HUES48 (cell line): ENCODE data around the gene SLC39A2.
"Not testable (repeated sequence)": the region's sequence is repeated elsewhere in the genome, so short reads cannot be mapped to it uniquely, and the experiment has no call there.

ENCODE experiments used
- H3K27ac ChIP-seq: one replicate; pipeline ENCODE4 v1.7.0; 2013; ENCODE audit warnings: low read depth, low read length, inconsistent platforms
- H3K27me3 ChIP-seq: 2 replicates; pipeline ENCODE4 v1.6.1; 2013; ENCODE audit warnings: mild to moderate bottlenecking, low read length; ENCODE audit not compliant: control insufficient read depth, insufficient read depth
- H3K36me3 ChIP-seq: 2 replicates; pipeline ENCODE4 v1.6.1; 2013; ENCODE audit warnings: low read length; ENCODE audit not compliant: control insufficient read depth, insufficient read depth
- H3K4me1 ChIP-seq: 2 replicates; pipeline ENCODE4 v1.6.1; 2013; ENCODE audit warnings: mild to moderate bottlenecking, low read length; ENCODE audit not compliant: control insufficient read depth, insufficient read depth
- H3K4me3 ChIP-seq: 2 replicates; pipeline ENCODE4 v1.5.1; 2013; ENCODE audit warnings: mild to moderate bottlenecking, low read depth, low read length
- H3K9ac ChIP-seq: 2 replicates; pipeline ENCODE4 v1.6.1; 2013; ENCODE audit warnings: mild to moderate bottlenecking, low read depth, low read length, moderate library complexity
- H3K9me3 ChIP-seq: 2 replicates; pipeline ENCODE4 v1.6.1; 2013; ENCODE audit warnings: low read length; ENCODE audit not compliant: control insufficient read depth, insufficient read depth

Gene SLC39A2

DNA sequence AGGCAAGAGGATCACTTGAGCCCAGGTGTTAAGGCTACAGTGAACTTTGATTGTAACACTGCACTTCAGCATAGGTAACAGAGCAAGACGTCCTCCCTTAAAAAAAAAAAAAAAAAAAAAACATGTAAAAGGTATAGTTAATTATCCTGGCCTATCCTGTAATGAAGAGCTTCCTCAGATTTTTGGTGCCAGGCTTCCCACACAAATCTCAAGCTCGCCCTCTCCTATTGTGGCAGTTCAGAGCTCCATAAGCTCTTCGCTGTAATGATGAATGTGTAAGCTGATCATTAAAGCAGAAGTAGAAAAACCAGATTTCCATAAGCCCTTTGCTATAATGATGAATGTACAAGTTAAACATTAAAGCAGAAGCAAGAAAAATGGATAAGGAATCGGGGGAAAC is 2.0 kb upstream of the SLC39A2 start:
- Histone ChIP-seq H3K27ac (no peak overlapping the region), H3K36me3 (peaks cover 50% of the 10 kb centered on the region), H3K27me3 (no peaks in the 10 kb centered on the region), H3K9me3 (no peaks in the 10 kb centered on the region), H3K9ac (no peak overlapping the region), H3K4me1 (peaks cover 8% of the 10 kb centered on the region), H3K4me3 (no peak overlapping the region)

DNA sequence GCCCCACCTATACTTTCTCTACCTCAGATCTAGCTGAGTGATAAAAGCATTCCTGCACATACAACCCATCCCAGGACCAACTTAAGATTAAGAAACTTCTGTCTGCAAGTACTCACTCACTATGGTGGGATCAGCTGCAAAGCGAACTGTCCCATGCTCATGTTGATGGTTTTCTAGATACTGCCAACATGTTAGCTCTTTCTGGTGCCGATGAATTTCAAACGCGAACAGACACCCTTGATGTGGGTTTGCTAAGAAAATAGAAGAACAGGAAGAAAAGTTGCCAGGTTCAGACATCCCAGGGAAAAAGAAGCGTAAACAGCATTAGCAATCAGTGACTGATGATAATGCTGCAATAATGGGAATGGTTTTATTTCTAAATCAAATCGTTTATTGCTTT is 1.5 kb upstream of the SLC39A2 start:
- Histone ChIP-seq H3K36me3 (peaks cover 45% of the 10 kb centered on the region), H3K4me3 (no peak overlapping the region), H3K27ac (no peak overlapping the region), H3K9ac (no peak overlapping the region), H3K9me3 (no peaks in the 10 kb centered on the region), H3K4me1 (peaks cover 8% of the 10 kb centered on the region), H3K27me3 (no peaks in the 10 kb centered on the region)

DNA sequence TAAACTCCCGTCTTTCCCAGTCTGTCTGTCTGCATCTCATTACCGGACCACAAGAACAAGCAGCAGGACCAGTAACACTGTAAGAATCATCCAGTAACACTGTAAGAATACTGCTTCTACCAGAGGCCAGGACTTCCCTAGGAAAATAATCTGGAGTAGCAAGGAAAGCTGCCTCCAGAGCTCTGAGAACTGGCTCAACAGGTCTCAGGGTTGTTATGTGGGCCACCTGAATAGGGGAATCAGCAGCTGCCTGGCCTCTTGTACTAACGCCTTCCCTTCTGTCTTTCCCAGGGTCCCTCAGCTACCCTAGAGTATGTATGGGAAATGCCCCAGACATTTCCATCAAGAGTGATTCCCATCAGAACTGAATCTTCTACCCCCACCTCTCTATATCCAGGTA is 954 bp upstream of the SLC39A2 start:
- no peaks in the 10 kb centered on the region for H3K9me3 ChIP-seq
- H3K4me3 ChIP-seq, result no peak overlapping the region
- no peaks in the 10 kb centered on the region for H3K27me3 ChIP-seq
- peaks cover 40% of the 10 kb centered on the region for H3K36me3 ChIP-seq
- peaks cover 8% of the 10 kb centered on the region for H3K4me1 ChIP-seq
- peak overlapping the region; percentile 43 for H3K27ac ChIP-seq
- H3K9ac ChIP-seq, result no peak overlapping the region

DNA sequence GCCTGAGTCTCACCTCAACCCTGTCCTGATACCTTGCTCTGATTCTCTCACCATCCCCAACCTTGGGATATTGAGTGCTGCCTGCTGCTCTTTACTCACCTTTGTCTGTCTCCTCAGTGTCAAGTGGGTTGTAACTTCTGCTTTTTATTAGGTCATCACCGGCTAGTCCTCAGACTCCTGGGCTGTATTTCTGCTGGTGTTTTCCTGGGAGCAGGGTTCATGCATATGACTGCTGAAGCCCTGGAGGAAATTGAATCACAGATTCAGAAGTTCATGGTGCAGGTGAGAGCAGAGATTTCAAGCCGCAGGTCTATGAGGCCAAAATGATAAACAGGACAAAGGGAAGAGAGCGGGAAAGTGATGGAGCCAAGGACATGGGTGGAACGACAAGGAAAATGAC is 498 bp downstream of the SLC39A2 start:
- Histone ChIP-seq H3K27ac (no peak overlapping the region), H3K4me1 (peaks cover 8% of the 10 kb centered on the region), H3K9me3 (no peaks in the 10 kb centered on the region), H3K9ac (no peak overlapping the region), H3K4me3 (no peak overlapping the region), H3K36me3 (peaks cover 27% of the 10 kb centered on the region), H3K27me3 (no peaks in the 10 kb centered on the region)

DNA sequence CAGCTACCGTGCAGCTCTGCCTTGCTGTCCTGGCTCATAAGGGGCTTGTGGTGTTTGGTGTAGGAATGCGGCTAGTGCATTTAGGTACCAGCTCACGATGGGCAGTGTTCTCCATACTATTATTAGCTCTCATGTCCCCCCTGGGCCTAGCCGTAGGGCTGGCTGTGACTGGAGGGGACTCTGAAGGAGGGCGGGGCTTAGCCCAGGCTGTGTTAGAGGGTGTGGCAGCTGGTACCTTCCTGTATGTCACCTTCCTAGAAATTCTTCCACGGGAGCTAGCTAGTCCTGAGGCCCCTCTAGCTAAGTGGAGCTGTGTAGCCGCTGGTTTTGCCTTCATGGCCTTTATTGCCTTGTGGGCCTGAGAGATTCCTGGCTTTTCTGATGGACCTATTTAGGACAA is 2.1 kb downstream of the SLC39A2 start:
- H3K36me3 ChIP-seq, result peaks cover 11% of the 10 kb centered on the region
- no peaks in the 10 kb centered on the region for H3K27me3 ChIP-seq
- H3K4me1 ChIP-seq, result peaks cover 8% of the 10 kb centered on the region
- no peak overlapping the region for H3K9ac ChIP-seq
- H3K27ac ChIP-seq, result no peak overlapping the region
- H3K9me3 ChIP-seq, result no peaks in the 10 kb centered on the region
- H3K4me3 ChIP-seq, result no peak overlapping the region

GRCh38 chr14:21003788-21004346 is 4.8 kb downstream of the SLC39A2 start:
- Histone ChIP-seq H3K9ac (no peak overlapping the region), H3K4me1 (peaks cover 4% of the 10 kb centered on the region; the same call in 1 of the 2 replicates), H3K9me3 (no peaks in the 10 kb centered on the region), H3K27me3 (no peaks in the 10 kb centered on the region), H3K4me3 (no peak overlapping the region), H3K36me3 (no peaks in the 10 kb centered on the region), H3K27ac (no peak overlapping the region)

DNA sequence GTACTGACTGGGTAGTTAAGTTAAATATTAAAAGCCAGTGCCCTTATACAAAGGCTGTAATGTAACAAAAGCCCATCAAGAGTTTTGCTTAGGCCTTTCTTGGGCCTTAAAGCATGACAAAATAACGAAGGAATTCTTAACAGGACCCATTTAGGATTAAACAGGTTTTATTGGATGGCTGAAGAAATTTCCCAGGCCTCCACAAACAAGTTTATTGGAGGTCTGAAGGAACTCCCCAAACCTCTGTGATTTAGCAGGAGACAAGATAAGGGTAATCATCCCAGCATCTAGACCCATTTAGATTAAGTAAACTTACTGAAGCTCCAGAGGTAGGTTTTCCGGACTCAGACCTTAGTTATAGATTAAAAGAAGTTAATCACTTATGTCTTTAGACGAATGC is 10.6 kb downstream of the SLC39A2 start:
- not testable (repeated sequence) for H3K9me3 ChIP-seq, H3K27ac ChIP-seq, H3K9ac ChIP-seq, H3K4me1 ChIP-seq, H3K27me3 ChIP-seq, H3K36me3 ChIP-seq, H3K4me3 ChIP-seq

DNA sequence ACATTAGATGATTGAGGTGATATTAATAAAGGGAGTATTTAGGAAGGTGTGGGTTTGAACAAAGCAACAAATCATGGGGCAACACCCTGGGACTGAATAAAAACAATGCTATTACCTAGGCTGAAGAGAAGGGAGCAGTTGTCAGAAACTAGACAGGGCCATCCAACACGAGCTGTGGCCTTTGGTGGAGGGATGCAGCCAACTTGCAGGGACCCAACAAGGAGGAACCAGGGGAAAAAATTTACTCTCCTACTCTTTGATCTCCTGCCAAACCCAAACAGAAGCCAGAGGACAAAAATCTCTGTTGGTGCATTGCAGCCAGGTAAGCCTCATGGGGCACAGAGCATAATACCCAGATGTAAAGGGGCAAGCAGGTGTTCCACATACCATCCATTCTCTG is 12.0 kb downstream of the SLC39A2 start:
- Histone ChIP-seq H3K4me3 (no peak overlapping the region), H3K27ac (no peak overlapping the region), H3K9ac (no peak overlapping the region), H3K27me3 (no peaks in the 10 kb centered on the region), H3K4me1 (peaks cover 10% of the 10 kb centered on the region), H3K36me3 (no peaks in the 10 kb centered on the region), H3K9me3 (no peaks in the 10 kb centered on the region)

- H3K4me1 ChIP-seq, result peaks cover 7% of the 10 kb centered on the region
- H3K36me3 ChIP-seq, result 0 out of 2 replicates have a peak, but pooled peaks cover 4% of the 10 kb centered on the region
- no peaks in the 10 kb centered on the region for H3K27me3 ChIP-seq
- H3K9me3 ChIP-seq, result no peaks in the 10 kb centered on the region
- H3K4me3 ChIP-seq, result no peak overlapping the region
- no peak overlapping the region for H3K9ac ChIP-seq
- H3K27ac ChIP-seq, result no peak overlapping the region
Measured at GRCh38 chr14:21014761-21015190, 15.7 kb downstream of the SLC39A2 start.

DNA sequence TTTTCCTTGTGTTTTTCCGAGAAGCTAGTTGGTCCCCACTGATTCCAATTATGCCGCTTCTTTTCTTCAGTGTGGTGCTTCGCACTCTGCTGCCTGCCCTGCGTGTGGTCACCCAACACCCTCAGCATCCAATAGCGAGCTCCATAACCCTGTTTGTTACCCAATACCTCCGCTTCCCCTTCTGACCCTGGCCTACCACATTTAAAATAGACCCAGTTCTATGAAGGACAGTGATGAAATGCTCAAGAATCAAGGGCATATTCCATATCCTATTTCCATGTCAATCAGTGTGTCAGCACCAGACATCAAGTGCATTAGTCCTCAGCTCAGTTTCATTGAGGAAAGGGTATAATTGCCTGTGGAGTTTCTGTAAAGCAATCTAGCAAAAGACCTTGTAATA is 16.2 kb downstream of the SLC39A2 start:
- Histone ChIP-seq H3K36me3 (0 out of 2 replicates have a peak, but pooled peaks cover 4% of the 10 kb centered on the region), H3K9me3 (no peaks in the 10 kb centered on the region), H3K27me3 (no peaks in the 10 kb centered on the region), H3K9ac (no peak overlapping the region), H3K4me1 (peaks cover 7% of the 10 kb centered on the region), H3K4me3 (no peak overlapping the region), H3K27ac (no peak overlapping the region)

DNA sequence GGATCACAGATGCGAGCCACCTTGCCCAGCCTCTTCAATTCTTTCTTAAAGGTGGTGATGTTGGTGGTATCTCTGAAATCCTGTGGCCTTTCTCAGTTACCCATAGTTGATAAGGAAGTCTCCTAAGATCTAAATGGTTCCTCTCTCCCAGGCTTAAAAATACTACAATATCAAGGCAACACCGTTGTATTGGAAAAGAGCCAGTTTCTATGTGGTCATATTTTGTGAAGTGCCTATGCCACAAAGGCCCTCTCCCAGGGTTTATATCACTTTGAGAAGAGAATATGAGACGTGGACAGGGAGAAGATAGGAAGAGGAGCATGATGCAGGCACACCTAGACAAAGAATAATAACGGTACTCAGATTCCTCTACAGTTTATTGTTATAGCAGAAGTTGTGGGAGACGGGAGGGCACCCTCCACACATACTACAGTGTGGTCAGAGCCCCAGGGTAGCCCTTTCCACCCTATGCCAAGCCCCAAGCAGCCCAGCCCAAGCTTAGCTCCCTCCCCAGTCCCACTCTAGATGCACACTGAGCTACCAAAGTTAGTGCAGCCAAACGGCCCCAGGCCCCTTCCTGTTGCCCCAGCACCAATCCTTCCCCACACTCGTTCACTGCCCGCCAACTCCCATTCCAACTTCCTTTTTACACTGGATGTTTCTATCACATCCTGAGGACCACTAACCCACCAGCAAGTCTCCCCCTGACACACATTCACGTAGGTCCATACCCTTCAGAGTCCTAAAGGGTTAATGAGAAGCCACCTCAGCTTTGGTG is 17.5 kb downstream of the SLC39A2 start:
- H3K27ac ChIP-seq, result no peak overlapping the region

More for the DNA sequence above, 17.5 kb downstream of the SLC39A2 start:
- H3K36me3 ChIP-seq, result 0 out of 2 replicates have a peak, but pooled peaks cover 4% of the 10 kb centered on the region
- H3K4me3 ChIP-seq, result no peak overlapping the region
- no peaks in the 10 kb centered on the region for H3K9me3 ChIP-seq
- H3K4me1 ChIP-seq, result peaks cover 7% of the 10 kb centered on the region
- H3K27me3 ChIP-seq, result peaks cover 3% of the 10 kb centered on the region
- no peak overlapping the region for H3K9ac ChIP-seq
